CD4-positive, alpha-beta T cell (primary cell): Measurements from ENCODE around the gene TSSK2. TPM values are rescaled to one million over a fixed set of nuclear protein-coding genes. Genes with fewer than 3 reads are reported as not detected.

Experiments
- ATAC-seq: fragments of 200-7000 bp; cut with Tn5 transposase; one replicate; pipeline ENCODE4 v1.10.0; 2022; ENCODE audit warnings: mild to moderate bottlenecking; ENCODE audit not compliant: poor library complexity
- CTCF ChIA-PET: fragments of 350-600 bp; sonication (Branson Sonifier 250); formaldehyde crosslinking; loops from one replicate; lab custom pipeline; 2021; ENCODE audit warnings: antibody characterized with exemption, inconsistent platforms; lab: Charles Lee
- POLR2A ChIA-PET: fragments of 350-600 bp; sonication (Branson Sonifier 250); formaldehyde crosslinking; loops from one replicate; lab custom pipeline; 2021; ENCODE audit warnings: antibody characterized with exemption, inconsistent platforms; lab: Charles Lee
- DNase-seq, 14 experiments: peaks; one replicate each; pipeline ENCODE4 v3.0.0-alpha.2; 2013 to 2020; ENCODE audit warnings: mixed read lengths in 2 of 14
- H3K27ac ChIP-seq, 2 donors: one replicate each; pipeline versions ENCODE4 v1.5.1 to v1.7.0; 2013; ENCODE audit warnings: low read length in 2 of 2, low read depth in 1 of 2, mild to moderate bottlenecking in 1 of 2
- H3K27me3 ChIP-seq, 2 experiments: 1 replicate in 1 of 2; 2 replicates in 1 of 2; pipeline versions ENCODE4 v1.6.1 to v1.7.0; 2013; ENCODE audit warnings: low read length in 2 of 2, control low read depth in 1 of 2, mild to moderate bottlenecking in 1 of 2, moderate library complexity in 1 of 2; ENCODE audit not compliant: insufficient read depth in 2 of 2, control insufficient read depth in 1 of 2
- H3K36me3 ChIP-seq: one replicate; pipeline ENCODE4 v1.6.1; 2013; ENCODE audit warnings: low read length, control low read depth; ENCODE audit not compliant: insufficient read depth
- H3K4me1 ChIP-seq: one replicate; pipeline ENCODE4 v1.6.1; 2013; ENCODE audit warnings: low read length, control low read depth; ENCODE audit not compliant: insufficient read depth
- H3K4me3 ChIP-seq: one replicate; pipeline ENCODE4 v1.5.1; 2013; ENCODE audit warnings: mild to moderate bottlenecking, low read length, moderate library complexity
- H3K9me3 ChIP-seq, 2 experiments: 1 replicate in 1 of 2; 2 replicates in 1 of 2; pipeline versions ENCODE4 v1.6.1 to v1.7.0; 2013; ENCODE audit warnings: low read length in 2 of 2, mild to moderate bottlenecking in 2 of 2, control low read depth in 1 of 2, moderate library complexity in 1 of 2; ENCODE audit not compliant: control insufficient read depth in 1 of 2, insufficient read depth in 1 of 2
- H3K27ac Mint-ChIP-seq: one replicate; pipeline ENCODE4 v1.8.0; 2020; ENCODE audit warnings: mixed read lengths
- H3K27me3 Mint-ChIP-seq: one replicate; pipeline ENCODE4 v1.8.0; 2021; ENCODE audit warnings: mixed read lengths
- H3K36me3 Mint-ChIP-seq: one replicate; pipeline ENCODE4 v1.8.0; 2021; ENCODE audit warnings: low read depth, mixed read lengths
- H3K4me1 Mint-ChIP-seq: one replicate; pipeline ENCODE4 v1.8.0; 2021; ENCODE audit warnings: low read depth, mixed read lengths
- H3K4me3 Mint-ChIP-seq: one replicate; pipeline ENCODE4 v1.8.0; 2020; ENCODE audit warnings: mild to moderate bottlenecking, mixed read lengths
- H3K9me3 Mint-ChIP-seq: one replicate; pipeline ENCODE4 v1.8.0; 2020; ENCODE audit warnings: mixed read lengths
- CTCF ChIP-seq: fragments of 200-600 bp; IDR thresholded peaks from one replicate; pipeline ENCODE4 v1.8.0; 2022; ENCODE audit warnings: antibody characterized with exemption, mild to moderate bottlenecking
- intact Hi-C, 2 experiments: fragments of 100-400 bp; cut with DNase I in 1 of 2; cut with micrococcal nuclease in 1 of 2; formaldehyde crosslinking; loops; one replicate each; pipeline versions ENCODE4 v1.15.1 to v1.9.0; 2023 to 2025; cut with DNase I, micrococcal nuclease
- total RNA-seq, 174 experiments: library from RNA in 2 of 174; stranded (reverse) in 2 of 174; gene quantifications; one replicate each; pipeline ENCODE4 v1.2.3 and lab custom pipeline; 2021 to 2026

The TSSK2 gene
- total RNA-seq, 2 experiments from 2014 or later: 0.31 TPM; not detected in 1

- ChIA-PET POLR2A (no interaction called here), CTCF (no interaction called here)
- Histone ChIP-seq H3K4me1 (peaks cover 6% of the 10 kb centered on the region), H3K9me3 (peaks cover 0 to 16% of the 10 kb centered on the region in 2 experiments), H3K27ac (no peak overlapping the region), H3K27me3 (peaks cover 34 to 35% of the 10 kb centered on the region in 2 experiments), H3K36me3 (no peaks in the 10 kb centered on the region), H3K4me3 (no peak overlapping the region)
- no peaks in the 10 kb centered on the region for H3K36me3 Mint-ChIP-seq
- ATAC-seq: no peak
- intact Hi-C loops: no loop called here
- no peak overlapping the region for H3K4me3 Mint-ChIP-seq
- no peak overlapping the region for H3K27ac Mint-ChIP-seq
- no peak for TF ChIP-seq CTCF
- peaks cover 52% of the 10 kb centered on the region for H3K27me3 Mint-ChIP-seq
- no peaks in the 10 kb centered on the region for H3K9me3 Mint-ChIP-seq
- peaks cover 8% of the 10 kb centered on the region for H3K4me1 Mint-ChIP-seq
- no peak for DNase-seq
Observed at GRCh38 chr22:19164425-19164824, 33.3 kb downstream of the TSSK2 start.

DNA sequence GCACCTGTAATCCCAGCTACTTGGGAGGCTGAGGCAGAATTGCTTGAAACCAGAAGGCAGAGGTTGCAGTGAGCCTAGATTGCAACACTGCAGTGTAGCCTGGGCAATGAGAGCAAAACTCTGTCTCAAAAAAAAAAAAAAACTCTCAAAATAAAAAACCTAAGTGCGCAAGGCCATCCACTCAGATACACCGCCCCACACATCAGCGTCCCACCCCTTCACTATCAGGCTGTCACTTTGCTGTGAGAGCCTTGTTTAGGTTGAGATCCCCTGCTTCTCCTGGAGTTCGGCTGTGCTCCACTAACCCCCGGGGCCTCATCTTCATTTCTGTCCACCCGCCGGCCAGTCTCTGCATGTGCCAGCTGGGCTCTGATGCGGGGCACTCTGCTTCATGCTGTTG lies 35.3 kb downstream of the TSSK2 start:
- POLR2A ChIA-PET: no interaction called here
- Mint-ChIP-seq H3K4me1 (peaks cover 21% of the 10 kb centered on the region), H3K27ac (no peak overlapping the region), H3K4me3 (no peak overlapping the region), H3K9me3 (no peaks in the 10 kb centered on the region), H3K36me3 (peaks cover 11% of the 10 kb centered on the region), H3K27me3 (peaks cover 53% of the 10 kb centered on the region)
- Histone ChIP-seq H3K27me3 (peaks cover 44 to 45% of the 10 kb centered on the region in 2 experiments), H3K9me3 (peaks cover 0 to 19% of the 10 kb centered on the region in 2 experiments), H3K36me3 (no peaks in the 10 kb centered on the region), H3K27ac (no peak overlapping the region), H3K4me1 (peaks cover 25% of the 10 kb centered on the region), H3K4me3 (no peak overlapping the region)
- intact Hi-C loops: no loop called here
- no peak for DNase-seq
- TF ChIP-seq CTCF: no peak
- CTCF ChIA-PET: no interaction called here
- ATAC-seq: no peak

GRCh38 chr22:19167106-19167869 lies 36.2 kb downstream of the TSSK2 start:
- peaks cover 0 to 19% of the 10 kb centered on the region in 2 experiments for H3K9me3 ChIP-seq

More at GRCh38 chr22:19167106-19167869, 36.2 kb downstream of the TSSK2 start:
- Histone ChIP-seq H3K27me3 (peaks cover 44 to 45% of the 10 kb centered on the region in 2 experiments), H3K27ac (no peak overlapping the region), H3K36me3 (no peaks in the 10 kb centered on the region), H3K4me1 (peaks cover 31% of the 10 kb centered on the region), H3K4me3 (no peak overlapping the region)
- intact Hi-C loops: no loop called here
- H3K9me3 Mint-ChIP-seq: no peaks in the 10 kb centered on the region
- peaks cover 12% of the 10 kb centered on the region for H3K36me3 Mint-ChIP-seq
- no peak for TF ChIP-seq CTCF
- H3K27ac Mint-ChIP-seq: no peak overlapping the region
- peaks cover 26% of the 10 kb centered on the region for H3K4me1 Mint-ChIP-seq
- DNase-seq (no peak), ATAC-seq (no peak)
- POLR2A ChIA-PET: no interaction called here
- CTCF ChIA-PET: no interaction called here
- no peak overlapping the region for H3K4me3 Mint-ChIP-seq
- H3K27me3 Mint-ChIP-seq: peaks cover 53% of the 10 kb centered on the region
